Spleen (tissue), 13 donors: ENCODE measurements around the gene INHBB. TPM values are rescaled to one million over a fixed set of nuclear protein-coding genes. Genes with fewer than 3 reads are reported as not detected.

Experiments used
- DNase-seq: peaks from one replicate; pipeline ENCODE4 v3.0.0-alpha.2; 2020
- H3K27ac ChIP-seq, 8 donors: fragments of 200-600 bp; sonication (generic) in 7 of 8; 1 replicate in 4 of 8; 2 replicates in 4 of 8; pipeline versions ENCODE4 v1.5.0 to v1.8.0; 2016 to 2021; ENCODE audit warnings: inconsistent platforms in 4 of 8, mild to moderate bottlenecking in 4 of 8, moderate library complexity in 1 of 8
- H3K27me3 ChIP-seq, 7 donors: fragments of 200-600 bp; sonication (generic) in 6 of 7; replicated peaks in 1 of 7; 1 replicate in 4 of 7; 2 replicates in 3 of 7; pipeline versions ENCODE4 v1.5.0 to v1.8.0; 2016 to 2021; ENCODE audit warnings: inconsistent platforms in 3 of 7, mild to moderate bottlenecking in 1 of 7
- H3K36me3 ChIP-seq, 6 donors: fragments of 200-600 bp; sonication (generic) in 5 of 6; 1 replicate in 4 of 6; 2 replicates in 2 of 6; pipeline versions ENCODE4 v1.5.0 to v1.8.0; 2016 to 2021; ENCODE audit warnings: inconsistent platforms in 2 of 6
- H3K4me1 ChIP-seq, 6 donors: fragments of 200-600 bp; sonication (generic) in 5 of 6; 1 replicate in 3 of 6; 2 replicates in 3 of 6; pipeline versions ENCODE4 v1.5.0 to v1.8.0; 2016 to 2021; ENCODE audit warnings: inconsistent platforms in 3 of 6
- H3K4me3 ChIP-seq, 8 donors: fragments of 200-600 bp; sonication (generic) in 7 of 8; 1 replicate in 4 of 8; 2 replicates in 4 of 8; pipeline versions ENCODE4 v1.5.0 to v1.8.0; 2016 to 2021; ENCODE audit warnings: inconsistent platforms in 4 of 8, mild to moderate bottlenecking in 4 of 8, moderate library complexity in 2 of 8
- H3K9me3 ChIP-seq, 8 donors: fragments of 200-600 bp; sonication (generic) in 7 of 8; 1 replicate in 4 of 8; 2 replicates in 4 of 8; pipeline versions ENCODE4 v1.5.0 to v1.8.0; 2016 to 2021; ENCODE audit warnings: inconsistent platforms in 4 of 8
- POLR2A ChIP-seq, 3 donors: fragments of 450-650 bp; IDR thresholded peaks; one replicate each; pipeline ENCODE4 v1.5.1; 2017; ENCODE audit warnings: antibody characterized with exemption in 3 of 3, mild to moderate bottlenecking in 1 of 3
- POLR2AphosphoS5 ChIP-seq, 3 donors: sonication (generic); formaldehyde crosslinking; IDR thresholded peaks; one replicate each; pipeline ENCODE4 v1.5.1; 2017; ENCODE audit warnings: antibody characterized with exemption in 3 of 3
- WGBS, 5 donors: extraction: QIAGEN DNeasy Blood & Tissue Kit in 3 of 5; methylation state at CpG; one replicate each; pipeline versions ENCODE4 v1.1.5 to v1.1.7; 2013 to 2018; 5-methylcytosine and 5-hydroxymethylcytosine counted together
- intact Hi-C: fragments of 100-400 bp; cut with DNase I; formaldehyde crosslinking; loops from one replicate; pipeline ENCODE4 v1.15.0; 2023; ENCODE audit warnings: low total_unique reads
- long read RNA-seq, 2 donors: transcript quantifications; one replicate each; lab custom pipeline, GENCODE V29; 2026
- polyA plus RNA-seq, 3 donors: library from polyadenylated mRNA; stranded (reverse); fragments of 200-250 nt; gene quantifications; one replicate each; pipeline ENCODE4 v1.2.1, GENCODE V29; 2013
- total RNA-seq, 7 donors: library from RNA; depleted of rRNA in 3 of 7; stranded (reverse); fragments of >200 nt in 3 of 7; fragmentation: NEBNext Ultra II Directional in 4 of 7; extraction: Animal tissue kit (Norgen Biotek cat#: 25700) in 4 of 7; gene quantifications; one replicate each; pipeline versions ENCODE4 v1.1.0 to v1.2.1, GENCODE V29; 2016 to 2021
- TF ChIP-seq, protein P1 (sequence below), 11 experiments: fragments of 200-600 bp in 7 of 11; fragments of 450-650 bp in 4 of 11; sonication (generic) in 4 of 11; IDR thresholded peaks in 8 of 11; conservative IDR thresholded peaks in 3 of 11; 1 replicate in 7 of 11; 2 replicates in 4 of 11; pipeline versions ENCODE4 v1.4.0 to v1.8.0; 2016 to 2021; ENCODE audit warnings: antibody characterized with exemption in 11 of 11, inconsistent platforms in 4 of 11, mild to moderate bottlenecking in 1 of 11
- donor health status: healthy with polysubstance abuse.
- donor health status: DM: no; HTN: no; CAD: no; lungs with moderate emphysema.
- donor health status: DM: no; HTN: no; CAD: no.
- donor health status: Bipolar disorder and iron deficiency.
- donor health status: healthy.
- donor health status: DM: no; HTN: no; CAD: no.
- donor health status: DM: yes; HTN: yes; CAD: no.

Gene INHBB
- total RNA-seq (1 to 10 TPM in 2 of 7 donors, under 1 TPM in 5; 0.29 to 1.4 (median 0.68) TPM), polyA plus RNA-seq (1 to 10 TPM in 1 of 3 donors, under 1 TPM in 2; 0.26 to 1.5 (median 0.58) TPM)
- long read RNA-seq, donor 1 = 0 reads
- long read RNA-seq, donor 2 = 0 reads

DNA sequence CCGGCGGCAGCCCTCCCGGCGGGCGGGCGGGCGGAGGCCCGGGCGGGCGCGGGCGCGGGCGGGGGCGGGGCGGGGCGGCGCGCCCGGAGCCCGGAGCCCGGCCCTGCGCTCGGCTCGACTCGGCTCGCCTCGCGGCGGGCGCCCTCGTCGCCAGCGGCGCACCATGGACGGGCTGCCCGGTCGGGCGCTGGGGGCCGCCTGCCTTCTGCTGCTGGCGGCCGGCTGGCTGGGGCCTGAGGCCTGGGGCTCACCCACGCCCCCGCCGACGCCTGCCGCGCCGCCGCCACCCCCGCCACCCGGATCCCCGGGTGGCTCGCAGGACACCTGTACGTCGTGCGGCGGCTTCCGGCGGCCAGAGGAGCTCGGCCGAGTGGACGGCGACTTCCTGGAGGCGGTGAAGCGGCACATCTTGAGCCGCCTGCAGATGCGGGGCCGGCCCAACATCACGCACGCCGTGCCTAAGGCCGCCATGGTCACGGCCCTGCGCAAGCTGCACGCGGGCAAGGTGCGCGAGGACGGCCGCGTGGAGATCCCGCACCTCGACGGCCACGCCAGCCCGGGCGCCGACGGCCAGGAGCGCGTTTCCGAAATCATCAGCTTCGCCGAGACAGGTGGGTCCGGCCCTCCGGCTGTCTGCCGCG, at the start of gene INHBB:
TSS of gene INHBB (plus strand) at position 111 of the 641 bp plus-strand sequence. CDS start at position 164, 53 bp downstream.
- Histone ChIP-seq H3K4me1 (peaks cover 28 to 61% (median 50%) of the 10 kb centered on the region in 6 donors), H3K27me3 (peaks cover 3 to 99% (median 85%) of the 10 kb centered on the region in 7 donors)
- 2 to 4% (median 4%) methylated on average over 14 to 99 of the region's 99 CpGs for WGBS, 5 donors

DNA sequence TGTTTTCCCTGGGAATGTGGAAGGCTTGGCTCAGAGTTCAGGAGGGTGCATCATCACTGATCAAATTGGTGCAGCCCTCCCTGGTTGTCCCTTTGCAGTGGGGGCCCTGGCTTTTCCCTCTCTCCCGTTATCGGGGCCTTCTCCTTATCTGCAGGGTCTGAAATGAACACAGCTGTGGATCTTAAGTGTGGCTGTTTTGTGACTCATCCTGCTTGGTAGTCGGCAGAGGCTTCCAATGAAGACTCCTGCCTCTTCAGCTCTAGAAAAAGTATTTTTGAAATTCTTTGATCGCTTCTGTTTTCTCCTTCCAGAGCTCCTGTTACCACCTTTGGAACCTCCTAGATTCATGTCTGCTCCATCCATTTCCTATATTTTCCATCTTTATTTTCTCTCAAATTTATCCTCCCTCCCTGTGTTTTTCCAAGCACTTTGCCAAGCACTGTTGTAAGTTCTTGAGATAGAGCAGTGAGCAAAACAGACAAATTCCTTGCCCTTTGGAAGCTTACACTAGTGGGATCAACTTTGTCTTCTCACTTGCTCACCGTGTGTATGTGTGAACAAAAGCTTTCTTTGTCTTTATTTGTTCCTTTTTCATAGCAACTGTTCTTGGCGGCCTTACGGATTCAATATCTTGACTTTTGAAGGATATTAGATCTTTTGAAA, 47.6 kb upstream of the INHBB start:
- TF ChIP-seq POLR2AphosphoS5 (IDR thresholded peaks at IDR 0.05) = no peak
- TF ChIP-seq POLR2A (IDR thresholded peaks at IDR 0.05) = no peak
- TF ChIP-seq, protein P1, sequence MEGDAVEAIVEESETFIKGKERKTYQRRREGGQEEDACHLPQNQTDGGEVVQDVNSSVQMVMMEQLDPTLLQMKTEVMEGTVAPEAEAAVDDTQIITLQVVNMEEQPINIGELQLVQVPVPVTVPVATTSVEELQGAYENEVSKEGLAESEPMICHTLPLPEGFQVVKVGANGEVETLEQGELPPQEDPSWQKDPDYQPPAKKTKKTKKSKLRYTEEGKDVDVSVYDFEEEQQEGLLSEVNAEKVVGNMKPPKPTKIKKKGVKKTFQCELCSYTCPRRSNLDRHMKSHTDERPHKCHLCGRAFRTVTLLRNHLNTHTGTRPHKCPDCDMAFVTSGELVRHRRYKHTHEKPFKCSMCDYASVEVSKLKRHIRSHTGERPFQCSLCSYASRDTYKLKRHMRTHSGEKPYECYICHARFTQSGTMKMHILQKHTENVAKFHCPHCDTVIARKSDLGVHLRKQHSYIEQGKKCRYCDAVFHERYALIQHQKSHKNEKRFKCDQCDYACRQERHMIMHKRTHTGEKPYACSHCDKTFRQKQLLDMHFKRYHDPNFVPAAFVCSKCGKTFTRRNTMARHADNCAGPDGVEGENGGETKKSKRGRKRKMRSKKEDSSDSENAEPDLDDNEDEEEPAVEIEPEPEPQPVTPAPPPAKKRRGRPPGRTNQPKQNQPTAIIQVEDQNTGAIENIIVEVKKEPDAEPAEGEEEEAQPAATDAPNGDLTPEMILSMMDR (IDR thresholded peaks at IDR 0.05 in 8 of 11, conservative IDR thresholded peaks at IDR 0.05 in 3 of 11) = no peak
- Histone ChIP-seq H3K27me3 (no peaks in the 10 kb centered on the region), H3K9me3 (no peaks in the 10 kb centered on the region), H3K4me3 (no peak overlapping the region), H3K36me3 (peaks cover 0 to 100% (median 50%) of the 10 kb centered on the region in 6 donors), H3K27ac (no peak overlapping the region), H3K4me1 (peaks cover 0 to 6% (median 0%) of the 10 kb centered on the region in 6 donors)
- 85 to 94% (median 89%) methylated on average over 7 of the region's 7 CpGs for WGBS, 5 donors
- intact Hi-C loops = no loop called here
- DNase-seq = no peak

More for the DNA sequence above, at the start of gene INHBB:
- H3K4me3 ChIP-seq = peak within 1 kb of the TSS; percentile 37 to 80 (median 53)
- TF ChIP-seq POLR2AphosphoS5 (IDR thresholded peaks at IDR 0.05) (no peak), POLR2A (IDR thresholded peaks at IDR 0.05) (no peak)
- TF ChIP-seq, protein P1 (IDR thresholded peaks at IDR 0.05 in 8 of 11, conservative IDR thresholded peaks at IDR 0.05 in 3 of 11) = no peak
- peak; percentile 84 for DNase-seq
- H3K36me3 ChIP-seq = peaks cover 0 to 7% (median 0%) of the 10 kb centered on the region in 6 donors
- intact Hi-C loops = loop anchor here (5.0 kb wide), 1 partner anchor 211 kb away; no protein-coding TSS in a partner anchor
- H3K9me3 ChIP-seq = no peaks in the 10 kb centered on the region
- peak within 1 kb of the TSS in 2 of 8 donors; percentile 57 to 77 for H3K27ac ChIP-seq

DNA sequence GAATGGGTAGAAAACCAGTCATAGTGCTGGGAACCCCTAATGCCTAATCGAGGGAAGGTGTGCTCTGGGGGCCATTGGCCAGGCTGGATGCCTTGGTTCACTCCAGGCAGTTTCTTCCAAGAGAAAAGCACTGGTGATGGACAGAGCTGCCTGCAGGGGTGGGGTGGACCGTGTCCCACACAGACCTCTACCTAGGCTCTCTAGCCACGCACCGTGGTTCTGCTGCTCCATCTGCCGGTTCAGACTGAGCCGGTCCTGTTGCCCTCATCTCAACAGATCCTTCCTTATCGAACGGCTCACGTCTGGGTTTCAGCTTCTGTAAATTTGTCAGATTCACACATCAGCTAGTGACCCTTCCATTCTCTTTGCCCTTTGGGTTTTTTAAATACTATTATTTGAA, 46.9 kb upstream of the INHBB start:
- intact Hi-C loops = no loop called here
- no peak overlapping the region for H3K27ac ChIP-seq
- no peaks in the 10 kb centered on the region for H3K9me3 ChIP-seq
- H3K27me3 ChIP-seq = no peaks in the 10 kb centered on the region
- WGBS, 5 donors = 93 to 98% (median 96%) methylated on average over 9 of the region's 9 CpGs
- no peak overlapping the region for H3K4me3 ChIP-seq
- H3K4me1 ChIP-seq = no peaks in the 10 kb centered on the region
- TF ChIP-seq, protein P1 (IDR thresholded peaks at IDR 0.05 in 8 of 11, conservative IDR thresholded peaks at IDR 0.05 in 3 of 11) = no peak
- no peak for TF ChIP-seq POLR2AphosphoS5 (IDR thresholded peaks at IDR 0.05)
- TF ChIP-seq POLR2A (IDR thresholded peaks at IDR 0.05) = no peak
- H3K36me3 ChIP-seq = peaks cover 0 to 100% (median 43%) of the 10 kb centered on the region in 6 donors
- no peak for DNase-seq

DNA sequence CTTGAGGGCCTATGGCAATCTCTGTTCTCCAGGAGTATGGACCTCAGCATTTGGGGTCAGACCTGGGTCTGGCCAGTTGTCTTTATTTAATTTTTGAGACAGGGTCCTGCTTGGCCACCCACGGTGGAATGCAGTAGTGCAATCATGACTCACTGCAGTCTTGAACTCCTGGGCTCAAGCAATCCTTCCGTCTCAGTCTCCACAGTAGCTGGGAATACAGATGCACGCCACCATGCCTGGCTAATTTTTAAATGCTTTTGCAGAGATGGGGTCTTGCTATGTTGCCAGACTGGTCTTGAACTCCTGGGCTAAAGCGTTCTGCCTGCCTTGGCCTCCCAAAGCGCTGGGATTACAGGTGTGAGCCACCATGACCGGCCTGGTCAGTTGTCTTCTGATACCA, 46.4 kb upstream of the INHBB start:
- WGBS, 5 donors = 93 to 97% (median 96%) methylated on average over 6 of the region's 6 CpGs
- no peak for TF ChIP-seq POLR2AphosphoS5 (IDR thresholded peaks at IDR 0.05)
- no peak for TF ChIP-seq POLR2A (IDR thresholded peaks at IDR 0.05)
- TF ChIP-seq, protein P1 (IDR thresholded peaks at IDR 0.05 in 8 of 11, conservative IDR thresholded peaks at IDR 0.05 in 3 of 11) = no peak
- DNase-seq = no peak
- Histone ChIP-seq H3K4me3 (no peak overlapping the region), H3K27me3 (no peaks in the 10 kb centered on the region), H3K4me1 (no peaks in the 10 kb centered on the region), H3K27ac (no peak overlapping the region), H3K36me3 (peaks cover 0 to 100% (median 37%) of the 10 kb centered on the region in 6 donors), H3K9me3 (no peaks in the 10 kb centered on the region)
- intact Hi-C loops = no loop called here
